Cardiac fibroblast (primary cell): ENCODE measurements around the gene BICD1.

Source experiments
- DNase-seq, 2 donors: peaks; one replicate each; pipeline versions ENCODE4 v3.0.0 to v3.0.0-alpha.2; 2010; ENCODE audit warnings: low read depth in 2 of 2
- H3K4me3 ChIP-seq, 2 donors: replicated peaks in 1 of 2; 1 replicate in 1 of 2; 2 replicates in 1 of 2; pipeline ENCODE4 v1.5.1; 2011; ENCODE audit warnings: low read depth in 2 of 2, low read length in 2 of 2, mild to moderate bottlenecking in 2 of 2, moderate library complexity in 1 of 2
- CTCF ChIP-seq: IDR thresholded peaks from one replicate; pipeline ENCODE4 v1.5.1; 2011; ENCODE audit warnings: low read depth, mild to moderate bottlenecking, low read length, inconsistent platforms

The BICD1 gene

GRCh38 chr12:32069731-32070130, 36.9 kb upstream of the BICD1 start:
- no peak overlapping the region for H3K4me3 ChIP-seq
- TF ChIP-seq CTCF, result no peak
- no peak for DNase-seq

- no peak for TF ChIP-seq CTCF
- H3K4me3 ChIP-seq, result no peak overlapping the region
- DNase-seq, result peak in 1 of 2 donors; percentile 15
Observed at GRCh38 chr12:32070370-32070769, 36.3 kb upstream of the BICD1 start.

- DNase-seq, result no peak
- no peak overlapping the region for H3K4me3 ChIP-seq
- no peak for TF ChIP-seq CTCF
Observed at GRCh38 chr12:32072102-32072501, 34.5 kb upstream of the BICD1 start.

GRCh38 chr12:32074432-32074831, 32.2 kb upstream of the BICD1 start:
- DNase-seq, result no peak
- H3K4me3 ChIP-seq, result no peak overlapping the region
- TF ChIP-seq CTCF, result no peak

GRCh38 chr12:32076941-32077340, 29.7 kb upstream of the BICD1 start:
- no peak overlapping the region for H3K4me3 ChIP-seq
- TF ChIP-seq CTCF, result no peak
- DNase-seq, result no peak

GRCh38 chr12:32080435-32080834, 26.2 kb upstream of the BICD1 start:
- H3K4me3 ChIP-seq, result no peak overlapping the region
- no peak for TF ChIP-seq CTCF
- DNase-seq, result no peak

- no peak for TF ChIP-seq CTCF
- peak; percentile 72 to 83 for DNase-seq
- no peak overlapping the region for H3K4me3 ChIP-seq
Observed at GRCh38 chr12:32083489-32083888, 23.2 kb upstream of the BICD1 start.
